Stimulated activated CD8-positive, alpha-beta memory T cell treated with anti-CD3 and anti-CD28 coated beads, Interleukin-4, amount 100 ng/mL, for 4 hours (primary cell): ENCODE measurements around the gene NR0B1.

Experiments
- DNase-seq, 2 donors: peaks; one replicate each; pipeline ENCODE4 v3.0.0-alpha.2; 2020; ENCODE audit warnings: low read depth in 2 of 2, low spot score in 1 of 2

Gene NR0B1, protein sequence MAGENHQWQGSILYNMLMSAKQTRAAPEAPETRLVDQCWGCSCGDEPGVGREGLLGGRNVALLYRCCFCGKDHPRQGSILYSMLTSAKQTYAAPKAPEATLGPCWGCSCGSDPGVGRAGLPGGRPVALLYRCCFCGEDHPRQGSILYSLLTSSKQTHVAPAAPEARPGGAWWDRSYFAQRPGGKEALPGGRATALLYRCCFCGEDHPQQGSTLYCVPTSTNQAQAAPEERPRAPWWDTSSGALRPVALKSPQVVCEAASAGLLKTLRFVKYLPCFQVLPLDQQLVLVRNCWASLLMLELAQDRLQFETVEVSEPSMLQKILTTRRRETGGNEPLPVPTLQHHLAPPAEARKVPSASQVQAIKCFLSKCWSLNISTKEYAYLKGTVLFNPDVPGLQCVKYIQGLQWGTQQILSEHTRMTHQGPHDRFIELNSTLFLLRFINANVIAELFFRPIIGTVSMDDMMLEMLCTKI

DNA sequence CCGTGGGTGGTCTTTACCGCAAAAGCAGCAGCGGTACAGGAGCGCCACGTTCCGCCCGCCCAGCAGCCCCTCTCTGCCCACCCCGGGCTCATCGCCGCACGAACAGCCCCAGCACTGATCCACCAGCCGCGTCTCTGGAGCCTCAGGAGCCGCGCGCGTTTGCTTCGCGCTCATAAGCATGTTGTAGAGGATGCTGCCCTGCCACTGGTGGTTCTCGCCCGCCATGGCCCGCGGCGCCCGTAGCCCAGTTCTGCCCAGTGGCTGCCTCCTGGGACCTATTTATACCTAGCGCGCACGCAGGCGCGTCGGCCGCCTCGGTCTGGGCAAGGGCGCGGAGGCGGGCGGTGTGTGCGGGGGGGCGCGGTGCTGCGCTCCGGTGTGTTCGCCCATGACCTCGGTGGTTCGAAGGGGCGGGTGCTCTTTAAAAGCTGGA lies at the start of gene NR0B1:
NR0B1 (minus strand) TSS at position 252 of the 433 bp plus-strand sequence; CDS start at position 225, 27 bp downstream.
- no peak for DNase-seq

DNA sequence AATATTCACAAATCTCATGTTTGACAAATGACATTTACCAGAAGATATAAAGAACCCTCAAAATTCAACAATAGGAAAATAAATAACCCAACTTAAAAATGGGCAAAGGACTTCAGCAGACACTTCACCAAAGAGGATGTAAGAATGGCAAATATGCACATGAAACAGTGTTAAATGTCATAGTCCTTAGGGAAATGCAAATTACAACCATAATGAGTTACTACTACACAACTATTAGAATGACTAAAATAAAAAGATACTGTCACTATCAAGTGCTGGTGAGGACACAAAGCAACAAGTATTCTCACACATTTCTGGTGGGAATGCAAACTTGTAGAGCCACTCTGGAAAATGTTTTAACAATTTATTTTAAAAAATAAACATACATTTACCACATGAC lies 40.8 kb upstream of the NR0B1 start:
- no peak for DNase-seq

DNA sequence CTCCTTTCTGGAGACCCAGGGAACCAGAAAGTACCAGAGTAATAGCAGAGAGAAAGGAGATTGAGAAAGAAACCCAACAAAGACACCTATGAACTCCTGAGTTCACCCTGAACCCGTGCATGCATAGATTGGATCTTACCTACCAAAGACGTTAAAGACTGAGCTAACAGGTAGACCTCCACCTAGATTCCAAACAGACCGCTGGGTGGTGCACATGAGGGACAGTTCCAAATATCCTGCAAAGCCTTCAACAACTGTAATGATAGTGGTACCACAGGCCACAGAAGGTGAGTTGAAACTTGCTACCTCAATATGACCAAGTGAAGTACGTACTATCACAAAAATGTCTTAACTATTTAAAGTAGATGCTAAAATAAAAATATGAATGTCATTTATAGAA lies 34.0 kb upstream of the NR0B1 start:
- DNase-seq: no peak

DNA sequence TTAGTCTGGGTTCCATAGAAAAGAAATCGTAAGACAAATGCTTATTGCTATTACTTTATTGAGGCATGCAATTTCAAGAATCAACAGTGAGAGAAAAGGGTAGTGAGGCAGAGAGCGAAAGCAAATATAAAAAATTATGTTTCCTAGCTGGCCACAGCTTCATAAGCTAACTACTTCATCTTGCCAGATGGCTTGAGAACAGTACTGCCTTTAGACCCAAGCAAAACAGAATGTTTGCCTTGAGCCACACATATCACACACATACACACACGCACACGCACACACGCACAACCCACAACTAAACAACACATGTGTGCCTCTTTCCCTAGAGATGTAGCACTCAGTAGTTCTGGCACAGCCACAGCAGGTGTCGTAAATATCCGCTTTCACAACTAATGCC lies 31.6 kb upstream of the NR0B1 start:
- DNase-seq: no peak

DNA sequence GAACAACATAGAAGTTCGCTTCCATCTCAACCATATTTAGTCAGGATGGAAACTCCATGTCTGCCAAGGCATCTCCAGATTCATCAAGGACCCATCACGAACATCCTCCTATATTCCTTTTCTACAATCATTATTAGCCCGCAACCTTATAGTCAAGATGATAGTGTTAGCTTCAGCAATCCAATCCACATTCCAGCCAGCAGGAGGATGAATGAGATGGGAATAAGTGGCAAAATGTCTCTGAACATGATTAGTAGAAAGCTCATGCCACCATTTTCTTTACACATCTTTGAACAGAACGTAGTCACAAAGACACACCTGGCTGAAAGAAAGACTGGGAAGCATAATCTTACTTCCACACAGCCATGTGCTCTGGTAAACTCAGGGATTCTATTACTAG lies 18.6 kb upstream of the NR0B1 start:
- DNase-seq: no peak

DNA sequence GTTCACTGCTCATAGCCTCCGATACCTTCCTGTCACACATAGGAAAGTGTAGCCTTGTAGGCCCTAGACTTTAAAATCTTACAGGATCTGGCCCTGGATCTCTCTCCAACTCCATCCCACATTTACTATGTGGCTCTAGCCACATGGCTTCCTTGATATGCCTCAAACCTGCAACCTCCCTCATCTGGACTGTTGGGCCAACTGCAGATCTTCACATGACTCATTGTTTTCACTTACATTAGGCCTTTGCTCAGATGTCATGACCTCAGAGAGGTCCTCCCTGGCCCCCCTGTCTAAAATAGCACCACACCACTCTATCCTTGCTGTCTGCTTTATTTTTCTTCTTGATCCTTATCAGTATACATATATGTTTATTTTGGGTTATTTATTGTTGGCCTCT lies 8.1 kb upstream of the NR0B1 start:
- no peak for DNase-seq

DNA sequence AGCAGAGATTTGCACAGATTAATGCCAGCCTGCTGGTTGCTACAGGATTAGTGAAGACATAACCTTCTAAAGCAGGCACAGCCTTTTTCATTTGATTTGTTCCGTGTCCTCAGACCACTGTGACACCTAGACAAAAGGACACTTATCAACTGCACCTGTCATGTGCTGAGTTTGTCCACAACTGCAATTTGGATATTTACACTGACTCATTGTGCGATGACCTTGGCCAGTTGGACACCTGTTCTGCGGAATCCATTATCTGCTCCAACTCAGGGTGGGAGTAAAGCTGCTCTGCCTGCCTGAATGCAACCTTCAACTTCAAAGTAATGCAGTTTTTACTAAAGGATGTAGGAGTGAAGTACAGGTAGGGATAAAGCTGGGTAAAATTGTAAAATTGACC lies 4.1 kb upstream of the NR0B1 start:
- no peak for DNase-seq

DNA sequence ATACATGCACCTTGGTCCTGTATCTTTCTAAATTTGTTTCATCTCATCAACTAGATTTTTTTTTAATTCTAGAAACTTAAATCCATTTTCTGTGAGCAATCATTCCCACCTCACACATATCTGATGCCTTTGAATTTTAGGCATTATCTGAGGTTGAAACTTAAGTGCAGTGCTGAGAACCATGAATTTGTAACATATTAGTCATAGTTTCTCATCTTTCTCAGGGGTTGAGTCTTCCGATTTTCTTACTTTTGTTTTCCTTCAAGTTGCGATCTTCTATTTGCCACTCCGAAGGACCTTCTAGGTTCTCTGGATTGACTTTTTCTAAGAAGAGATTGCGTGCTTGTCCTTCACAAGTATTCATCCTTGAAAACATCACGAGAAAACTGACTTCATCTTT lies 3.7 kb upstream of the NR0B1 start:
- DNase-seq: no peak

DNA sequence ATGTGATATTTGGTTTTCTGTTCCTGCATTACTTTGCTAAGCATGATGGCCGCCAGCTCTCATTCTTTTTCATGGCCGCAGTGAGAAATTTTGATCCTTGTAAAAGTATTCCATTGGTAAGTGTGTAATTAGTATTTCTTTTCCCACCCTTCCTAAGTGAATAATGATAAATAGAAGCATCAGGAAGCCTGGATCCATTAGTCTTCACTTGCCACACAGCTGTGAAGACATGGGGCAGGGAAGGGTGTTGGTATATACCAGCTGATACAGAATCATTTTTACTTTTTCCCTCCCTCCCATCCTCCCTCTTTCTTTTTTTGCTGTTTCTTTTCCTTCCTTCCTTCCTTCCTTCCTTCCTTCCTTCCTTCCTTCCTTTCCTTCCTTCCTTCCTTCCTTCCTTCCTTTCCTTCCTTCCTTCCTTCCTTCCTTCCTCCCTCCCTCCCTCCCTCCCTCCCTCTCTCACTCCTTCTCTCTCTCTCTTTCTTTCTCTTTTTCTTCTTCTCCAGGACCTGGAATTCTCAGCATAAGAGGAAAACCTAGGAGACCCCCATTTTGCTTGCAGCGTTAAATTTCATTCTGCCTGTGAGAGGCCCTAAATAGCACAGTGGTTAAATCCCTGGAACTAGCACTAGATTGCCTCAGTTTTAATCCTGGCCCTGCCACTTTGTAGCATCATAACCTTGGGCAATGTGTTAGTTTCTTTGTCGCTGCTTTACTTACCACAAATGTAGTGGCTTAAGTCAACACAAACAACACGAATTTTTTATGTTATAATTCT lies 1.4 kb upstream of the NR0B1 start:
- no peak for DNase-seq

DNA sequence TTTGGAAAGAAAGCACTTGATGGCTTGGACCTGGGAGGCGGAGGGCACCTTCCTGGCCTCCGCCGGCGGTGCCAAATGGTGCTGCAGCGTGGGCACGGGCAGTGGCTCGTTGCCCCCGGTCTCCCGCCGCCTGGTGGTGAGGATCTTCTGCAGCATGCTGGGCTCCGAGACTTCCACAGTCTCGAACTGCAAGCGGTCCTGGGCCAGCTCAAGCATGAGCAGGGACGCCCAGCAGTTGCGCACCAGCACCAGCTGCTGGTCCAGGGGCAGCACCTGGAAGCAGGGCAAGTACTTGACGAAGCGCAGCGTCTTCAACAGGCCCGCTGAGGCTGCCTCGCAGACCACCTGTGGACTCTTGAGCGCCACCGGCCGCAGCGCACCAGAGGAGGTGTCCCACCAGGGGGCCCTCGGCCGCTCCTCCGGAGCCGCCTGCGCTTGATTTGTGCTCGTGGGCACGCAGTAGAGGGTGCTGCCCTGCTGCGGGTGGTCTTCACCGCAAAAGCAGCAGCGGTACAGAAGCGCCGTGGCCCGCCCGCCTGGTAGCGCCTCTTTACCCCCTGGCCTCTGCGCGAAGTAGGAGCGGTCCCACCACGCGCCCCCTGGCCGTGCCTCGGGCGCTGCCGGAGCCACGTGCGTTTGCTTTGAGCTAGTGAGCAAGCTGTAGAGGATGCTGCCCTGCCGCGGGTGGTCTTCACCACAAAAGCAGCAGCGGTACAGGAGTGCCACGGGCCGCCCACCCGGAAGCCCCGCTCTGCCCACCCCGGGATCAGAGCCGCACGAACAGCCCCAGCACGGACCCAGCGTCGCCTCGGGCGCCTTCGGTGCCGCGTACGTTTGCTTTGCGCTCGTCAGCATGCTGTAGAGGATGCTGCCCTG lies 689 bp downstream of the NR0B1 start:
- no peak for DNase-seq

DNA sequence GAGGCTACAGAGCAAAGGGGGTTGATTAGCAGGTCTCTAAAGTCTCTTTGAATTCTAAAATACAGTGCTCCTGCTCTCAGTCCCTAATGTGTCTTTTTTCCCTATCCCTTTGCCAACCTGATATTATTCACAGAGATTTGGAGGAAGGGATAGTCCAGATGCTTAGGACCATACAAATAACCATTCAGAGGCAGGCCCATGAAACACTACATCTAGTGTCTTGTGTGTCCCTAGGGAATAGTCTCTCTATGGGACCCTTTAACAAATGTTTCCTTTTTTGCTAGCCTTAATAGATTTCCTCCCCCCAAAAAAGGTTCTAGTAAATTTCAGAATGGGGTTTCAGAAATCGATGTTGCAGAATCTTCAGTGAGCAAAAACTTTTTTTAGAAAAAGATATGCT lies 1.7 kb downstream of the NR0B1 start:
- DNase-seq: no peak

DNA sequence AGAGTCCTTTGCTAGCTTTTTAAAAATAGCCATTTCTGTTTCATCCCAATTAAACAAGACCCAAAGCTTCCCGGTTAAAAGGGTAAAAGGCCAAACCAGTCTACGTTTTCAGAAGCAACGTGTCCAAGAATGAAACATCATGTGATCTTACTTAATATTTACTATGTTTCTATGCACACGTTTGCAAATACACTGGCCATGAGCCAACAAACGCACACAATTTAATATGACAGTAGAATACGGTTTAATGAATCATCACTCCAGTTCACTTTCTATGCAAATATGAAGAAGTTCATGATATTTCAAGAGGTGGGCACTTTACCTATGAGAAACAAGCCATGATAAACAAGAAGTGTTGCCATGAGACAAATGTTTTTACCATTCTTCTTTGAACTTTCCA lies 4.3 kb downstream of the NR0B1 start:
- DNase-seq: no peak

DNA sequence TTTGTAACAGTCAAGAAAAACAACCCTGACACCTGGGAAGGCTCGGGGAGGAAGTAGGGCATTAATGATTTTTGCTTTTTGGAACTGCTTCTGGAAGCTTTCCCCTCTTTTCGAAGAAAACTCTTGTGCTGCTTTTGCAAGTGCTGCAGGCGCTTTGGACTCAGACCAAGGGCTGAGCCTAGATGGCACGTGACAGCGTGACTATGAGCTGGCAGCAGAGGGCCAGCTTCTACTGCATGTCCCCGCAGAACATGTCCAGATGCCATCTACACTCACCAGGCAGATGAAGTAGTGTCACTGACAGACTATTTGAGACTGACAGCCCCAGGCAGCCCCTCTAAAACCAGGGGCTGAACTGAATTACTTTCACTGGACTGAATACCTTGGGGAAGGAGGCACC lies 6.2 kb downstream of the NR0B1 start:
- DNase-seq: no peak

DNA sequence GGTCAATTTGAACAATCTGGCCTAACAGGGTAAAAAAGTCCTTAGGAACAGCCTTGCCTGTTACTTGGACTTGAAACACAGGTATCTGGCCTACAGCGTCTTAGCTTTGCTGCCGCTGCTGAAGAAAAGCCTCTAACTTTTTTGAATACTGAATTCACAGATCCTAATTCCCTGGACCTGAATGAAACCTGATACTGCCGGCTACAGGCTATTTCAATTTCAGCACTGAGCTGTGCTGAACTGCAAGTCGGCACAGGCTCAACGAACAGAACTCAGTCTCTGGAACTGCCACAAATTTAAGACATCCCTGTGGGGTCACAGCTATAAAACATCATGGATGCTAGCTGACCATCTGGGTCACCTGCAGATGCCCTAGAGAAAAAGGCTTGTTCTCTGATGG lies 7.2 kb downstream of the NR0B1 start:
- DNase-seq: no peak

DNA sequence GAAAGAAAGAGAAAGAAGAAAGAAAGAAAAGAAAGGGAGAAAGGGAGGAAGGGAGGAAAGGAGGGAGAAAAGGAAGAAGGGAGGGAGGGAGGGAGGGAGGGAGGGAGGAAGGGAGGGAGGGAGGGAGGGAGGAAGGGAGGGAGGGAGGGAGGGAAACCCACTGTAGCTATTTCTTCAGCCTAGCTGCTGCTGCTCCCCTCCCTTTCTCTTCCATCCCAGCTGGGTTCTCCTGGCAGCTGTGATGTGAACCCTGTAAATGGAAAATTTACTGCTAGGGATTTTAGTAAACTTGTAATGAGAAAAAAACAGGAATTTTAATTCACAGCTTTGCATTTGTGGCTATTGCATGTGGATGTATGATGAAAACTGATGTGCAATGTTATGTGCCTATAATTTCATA lies 8.0 kb downstream of the NR0B1 start:
- DNase-seq: no peak

DNA sequence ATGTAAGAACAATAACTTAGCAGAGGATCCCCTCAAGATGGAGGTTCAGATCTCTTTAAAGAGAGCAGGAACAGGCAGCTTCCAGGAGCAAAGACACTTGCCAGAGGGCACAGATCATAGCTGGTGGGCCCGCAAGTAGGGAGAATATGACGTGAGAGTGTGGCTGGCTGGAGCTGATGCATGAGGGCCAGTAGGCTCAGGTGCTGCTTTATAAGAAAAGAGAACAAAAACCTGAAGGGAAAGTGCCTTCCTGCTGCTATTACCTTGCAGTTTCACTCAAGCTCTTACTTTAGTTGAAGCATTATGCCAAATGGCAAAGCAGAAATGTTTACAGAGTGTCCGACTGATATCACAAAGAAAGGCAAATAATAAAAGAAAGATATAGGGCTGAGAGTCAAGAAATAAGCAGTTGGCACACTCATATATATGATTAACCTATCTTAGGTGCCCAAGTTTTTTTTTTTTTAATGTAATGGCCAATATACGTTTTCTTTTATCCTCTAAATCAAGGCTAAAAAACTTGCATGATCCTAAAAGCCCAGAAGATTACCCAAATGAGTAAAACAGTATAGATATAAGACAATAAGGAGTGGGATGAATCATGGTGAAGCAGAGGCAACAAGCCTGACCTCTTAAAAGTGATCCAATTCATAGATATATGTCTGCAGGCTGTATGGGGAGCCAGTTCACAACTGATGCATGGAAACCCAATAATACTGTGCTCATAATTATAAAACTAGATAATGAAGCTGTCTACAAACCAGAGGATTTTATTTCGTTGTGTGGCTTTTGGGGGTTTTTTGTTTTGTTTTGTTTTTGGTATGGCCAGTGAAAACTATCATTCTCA lies 12.6 kb downstream of the NR0B1 start:
- no peak for DNase-seq

DNA sequence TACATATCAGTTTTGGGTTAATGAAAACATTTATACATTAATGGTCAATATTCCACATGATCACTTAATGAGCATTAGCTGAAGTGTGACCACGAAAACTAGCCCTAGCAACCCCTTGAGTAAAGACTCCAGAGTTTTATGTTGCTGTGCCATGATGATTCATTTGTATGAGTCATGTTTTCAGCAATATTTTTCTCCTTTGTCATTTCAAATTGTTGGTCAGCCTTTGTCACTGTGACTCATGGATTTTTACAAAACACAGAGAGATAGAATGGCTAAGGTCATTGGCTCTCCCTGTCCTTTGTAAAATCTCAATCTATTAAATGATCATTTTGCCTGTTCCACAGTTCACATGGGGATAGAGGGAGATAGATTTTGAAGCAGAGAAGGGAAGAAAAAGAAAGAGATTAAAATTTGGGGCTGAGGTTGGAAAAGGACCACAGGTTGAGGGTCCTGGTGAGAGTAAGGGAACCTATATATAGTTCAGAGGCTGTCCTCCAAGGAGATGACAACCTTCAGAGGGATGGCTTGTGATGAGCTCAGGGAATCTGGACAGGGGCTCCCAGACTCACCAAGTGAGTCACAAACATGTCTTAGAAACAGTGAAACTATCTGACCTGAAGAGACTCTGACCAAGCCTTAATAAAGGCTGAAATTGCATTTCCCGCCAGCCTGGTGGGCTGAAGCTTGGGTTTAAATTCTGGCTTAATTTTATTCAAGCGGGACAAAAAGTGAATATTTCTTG lies 25.6 kb downstream of the NR0B1 start:
- no peak for DNase-seq

DNA sequence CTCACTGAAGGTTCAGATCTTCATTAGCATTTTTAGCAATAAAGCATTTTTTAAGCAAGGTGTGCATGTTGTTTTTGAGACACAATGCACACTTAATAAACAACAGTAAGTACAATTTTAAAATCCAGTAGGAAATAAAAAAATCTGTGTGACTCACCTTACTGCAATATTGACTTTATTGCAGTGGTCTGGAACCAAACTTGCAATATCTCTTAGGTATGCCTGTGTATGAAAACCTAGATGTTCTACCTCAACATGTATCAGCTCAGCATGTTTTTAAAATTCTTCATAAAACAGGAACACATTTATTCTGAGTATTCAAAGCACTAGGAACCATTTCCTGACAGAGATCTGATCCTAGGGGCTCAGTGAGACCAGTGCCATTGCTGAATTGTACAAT lies 26.7 kb downstream of the NR0B1 start:
- DNase-seq: no peak

DNA sequence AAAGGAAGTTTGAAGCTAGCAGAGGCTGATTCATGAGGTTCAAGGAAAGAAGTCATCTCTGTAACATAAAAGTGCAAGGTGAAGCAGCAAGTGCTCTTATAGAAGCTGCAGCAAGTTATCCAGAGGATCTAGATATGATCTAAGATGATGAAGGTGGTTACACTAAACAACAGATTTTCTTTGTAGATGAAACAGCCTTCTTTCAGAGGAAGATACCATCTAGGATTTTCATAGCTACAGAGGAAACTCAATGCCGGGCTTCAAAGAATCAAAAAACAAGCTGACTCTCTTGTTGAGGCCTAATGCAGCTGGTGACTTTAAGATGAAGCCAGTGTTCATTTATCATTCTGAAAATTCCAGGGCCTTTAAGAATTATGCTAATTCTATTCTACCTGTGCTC lies 28.8 kb downstream of the NR0B1 start:
- DNase-seq: no peak

DNA sequence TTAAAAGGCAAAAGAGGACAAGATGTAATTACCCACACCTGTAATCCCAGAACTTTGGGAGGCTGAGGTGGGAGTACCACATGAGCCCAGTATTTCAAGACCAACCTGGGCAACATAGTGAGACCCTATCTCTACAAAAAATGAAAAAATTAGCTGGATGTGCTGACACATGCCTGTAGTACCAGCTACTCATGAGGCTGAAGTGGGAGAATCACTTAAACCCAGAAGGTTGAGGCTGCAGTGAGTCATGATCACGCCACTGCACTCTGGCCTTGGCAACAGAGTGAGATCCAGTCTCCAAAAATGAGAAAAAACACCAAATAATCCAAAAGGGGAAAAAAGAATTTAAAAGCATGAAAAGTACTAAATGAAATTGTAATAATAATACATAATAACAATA lies 30.8 kb downstream of the NR0B1 start:
- no peak for DNase-seq
